GM13977 (cell line): ENCODE data around the gene TRPM2.

Source experiments
- DNase-seq: peaks from one replicate; pipeline ENCODE4 v3.0.0; 2012; ENCODE audit warnings: low spot score
- in situ Hi-C: fragments of 300-500 bp; cut with MboI; formaldehyde crosslinking; loops from one replicate; pipeline ENCODE4 v1.12.0; 2022; ENCODE audit warnings: low sequenced_read_pairs, low pct_unique_long_range_greater_than_20kb, mixed read lengths, inconsistent platforms; ENCODE audit not compliant: unreplicated experiment
- TF ChIP-seq, protein P1 (sequence below): IDR thresholded peaks from 2 replicates; pipeline ENCODE4 v1.5.1; 2012; ENCODE audit warnings: mild to moderate bottlenecking, control low read depth; ENCODE audit not compliant: insufficient read depth; ENCODE audit errors: extremely low read depth, missing control alignments

Gene TRPM2

GRCh38 chr21:44329971-44330681, 23.3 kb upstream of the TRPM2 start:
- no peak for DNase-seq
- in situ Hi-C loops = loop anchor here (25.0 kb wide), 1 partner anchor 457 kb away; no protein-coding TSS in a partner anchor

GRCh38 chr21:44330698-44331097, 22.7 kb upstream of the TRPM2 start:
- in situ Hi-C loops = loop anchor here (25.0 kb wide), 1 partner anchor 457 kb away; no protein-coding TSS in a partner anchor
- no peak for DNase-seq
- TF ChIP-seq, protein P1, sequence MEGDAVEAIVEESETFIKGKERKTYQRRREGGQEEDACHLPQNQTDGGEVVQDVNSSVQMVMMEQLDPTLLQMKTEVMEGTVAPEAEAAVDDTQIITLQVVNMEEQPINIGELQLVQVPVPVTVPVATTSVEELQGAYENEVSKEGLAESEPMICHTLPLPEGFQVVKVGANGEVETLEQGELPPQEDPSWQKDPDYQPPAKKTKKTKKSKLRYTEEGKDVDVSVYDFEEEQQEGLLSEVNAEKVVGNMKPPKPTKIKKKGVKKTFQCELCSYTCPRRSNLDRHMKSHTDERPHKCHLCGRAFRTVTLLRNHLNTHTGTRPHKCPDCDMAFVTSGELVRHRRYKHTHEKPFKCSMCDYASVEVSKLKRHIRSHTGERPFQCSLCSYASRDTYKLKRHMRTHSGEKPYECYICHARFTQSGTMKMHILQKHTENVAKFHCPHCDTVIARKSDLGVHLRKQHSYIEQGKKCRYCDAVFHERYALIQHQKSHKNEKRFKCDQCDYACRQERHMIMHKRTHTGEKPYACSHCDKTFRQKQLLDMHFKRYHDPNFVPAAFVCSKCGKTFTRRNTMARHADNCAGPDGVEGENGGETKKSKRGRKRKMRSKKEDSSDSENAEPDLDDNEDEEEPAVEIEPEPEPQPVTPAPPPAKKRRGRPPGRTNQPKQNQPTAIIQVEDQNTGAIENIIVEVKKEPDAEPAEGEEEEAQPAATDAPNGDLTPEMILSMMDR = no peak

More at GRCh38 chr21:44329971-44330681, 23.3 kb upstream of the TRPM2 start:
- TF ChIP-seq, protein P1 = no peak

GRCh38 chr21:44331209-44331608, 22.2 kb upstream of the TRPM2 start:
- no peak for DNase-seq
- TF ChIP-seq, protein P1 = no peak
- in situ Hi-C loops = loop anchor here (25.0 kb wide), 1 partner anchor 456 kb away; no protein-coding TSS in a partner anchor

GRCh38 chr21:44331650-44332307, 21.6 kb upstream of the TRPM2 start:
- TF ChIP-seq, protein P1 = no peak
- DNase-seq = no peak
- in situ Hi-C loops = loop anchor here (25.0 kb wide), 1 partner anchor 456 kb away; no protein-coding TSS in a partner anchor

- TF ChIP-seq, protein P1 = no peak
- no peak for DNase-seq
- in situ Hi-C loops = loop anchor here (25.0 kb wide), 1 partner anchor 455 kb away; no protein-coding TSS in a partner anchor
Measured at GRCh38 chr21:44332383-44332782, 21.0 kb upstream of the TRPM2 start.

- TF ChIP-seq, protein P1 = no peak
- in situ Hi-C loops = loop anchor here (25.0 kb wide), 1 partner anchor 454 kb away; no protein-coding TSS in a partner anchor
- no peak for DNase-seq
Measured at GRCh38 chr21:44332965-44333364, 20.5 kb upstream of the TRPM2 start.
